Posterior vena cava (tissue), 2 donors: ENCODE measurements around the gene SAP30. TPM values are rescaled to one million over a fixed set of nuclear protein-coding genes. Genes with fewer than 3 reads are reported as not detected.

ENCODE experiments used
- DNase-seq: peaks from one replicate; pipeline ENCODE4 v3.0.0-alpha.2; 2020; ENCODE audit warnings: low spot score
- intact Hi-C, 2 donors: fragments of 100-400 bp; cut with DNase I; formaldehyde crosslinking; loops; one replicate each; pipeline versions ENCODE4 v1.14.1 to v1.14.2; 2022 to 2023
- long read RNA-seq, 2 donors: library from polyadenylated mRNA; unstranded; transcript quantifications; one replicate each; pipeline ENCODE4 v2.0.0, GENCODE V29; 2020 to 2021
- total RNA-seq, 2 donors: library from RNA; stranded (reverse); fragmentation: NEBNext Ultra II Directional; extraction: Animal tissue kit (Norgen Biotek cat#: 25700); gene quantifications; one replicate each; pipeline ENCODE4 v1.2.1, GENCODE V29; 2021
- donor health status: DM: yes; HTN: yes; CAD: no.
- donor health status: DM: yes; HTN: yes; CAD: no.

Gene SAP30
- total RNA-seq = 10 to 100 TPM; 28.8 to 34.4 TPM
- long read RNA-seq, donor 1, transcript SAP30-201 (4 exons, 1,108 nt) = major isoform, 9 of 10 reads
- long read RNA-seq, donor 1, partial matches to known transcripts = 1 of 10 reads
- long read RNA-seq, donor 1, other reads (novel, unspliced or antisense) = 0 of 10 reads
- long read RNA-seq, donor 2 = 0 reads

DNA sequence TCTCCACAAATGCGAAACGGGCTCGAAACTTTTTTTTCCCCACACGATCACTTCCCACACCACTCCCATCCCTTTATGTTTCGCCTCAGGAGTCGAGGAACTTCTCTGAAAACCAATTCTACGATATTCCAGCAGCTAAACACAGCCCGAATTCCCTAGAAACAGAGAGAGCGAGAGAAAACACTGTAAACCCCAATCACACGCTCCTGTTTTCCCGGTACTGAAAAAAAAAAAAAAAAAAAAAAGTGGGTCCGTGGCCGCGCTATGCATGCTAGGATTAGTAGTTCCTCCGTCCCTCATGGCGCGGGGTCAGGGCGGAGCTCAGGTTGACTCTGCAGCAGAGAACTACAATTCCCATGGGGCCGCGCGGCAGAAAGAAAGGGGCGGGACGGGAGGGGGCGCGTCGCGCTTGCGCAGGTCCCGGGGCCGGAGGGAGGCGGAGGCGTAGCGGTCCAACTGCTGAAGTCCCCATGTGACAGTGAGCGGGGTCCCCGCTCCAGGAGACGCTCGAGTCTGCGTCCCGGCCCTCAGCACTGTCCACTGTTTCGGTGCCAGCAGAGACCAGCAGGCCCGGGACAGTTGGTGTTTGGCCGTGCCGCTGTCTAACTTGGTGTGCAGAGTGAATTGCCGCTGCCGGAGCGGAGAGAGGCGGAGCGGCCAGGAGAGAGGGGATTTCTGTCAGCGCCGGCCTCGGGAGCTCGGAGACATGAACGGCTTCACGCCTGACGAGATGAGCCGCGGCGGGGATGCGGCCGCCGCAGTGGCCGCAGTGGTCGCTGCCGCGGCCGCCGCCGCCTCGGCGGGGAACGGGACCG, at the start of gene SAP30:
SAP30 (plus strand) TSS at position 478 of the 815 bp plus-strand sequence; CDS start at position 707, 229 bp downstream.
- DNase-seq = peak; percentile 100
- intact Hi-C loops = loop anchor here in 1 of 2 donors (2.0 kb wide), 1 partner anchor 36 kb away; the partner anchor contains the start of gene HMGB2

DNA sequence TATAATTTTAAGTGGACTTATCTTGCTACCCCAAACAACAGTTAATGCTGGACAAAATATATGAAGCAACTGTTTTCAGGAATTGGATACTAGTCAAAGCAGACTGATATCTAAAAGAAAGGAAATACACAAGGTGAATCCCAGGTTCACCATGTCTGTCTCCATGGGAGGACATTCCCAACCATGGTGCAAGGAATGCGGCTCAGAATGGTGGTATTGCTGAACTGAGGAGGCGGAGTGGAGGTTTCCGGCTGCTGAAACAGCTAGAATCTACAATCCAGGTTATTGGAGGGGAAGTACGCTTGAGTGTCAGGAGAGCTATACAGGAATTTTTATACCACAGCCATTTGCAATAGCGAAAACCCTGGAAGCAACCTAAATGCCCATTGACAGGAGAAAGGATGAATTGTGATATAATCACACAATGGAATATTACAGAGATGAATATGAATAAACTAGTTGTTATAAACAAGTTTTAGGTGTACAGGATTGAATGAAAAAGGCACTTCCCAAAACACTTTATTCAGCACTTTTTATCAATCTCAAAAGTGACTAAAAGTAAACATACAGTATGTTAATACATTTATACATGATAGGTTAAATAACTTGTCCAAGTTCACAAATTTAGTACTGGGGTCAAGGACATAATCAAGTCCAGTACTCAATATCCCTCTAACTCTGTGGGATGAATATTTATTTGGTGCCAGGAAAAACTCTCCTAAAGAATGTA, 45.6 kb upstream of the SAP30 start:
- intact Hi-C loops = no loop called here

DNA sequence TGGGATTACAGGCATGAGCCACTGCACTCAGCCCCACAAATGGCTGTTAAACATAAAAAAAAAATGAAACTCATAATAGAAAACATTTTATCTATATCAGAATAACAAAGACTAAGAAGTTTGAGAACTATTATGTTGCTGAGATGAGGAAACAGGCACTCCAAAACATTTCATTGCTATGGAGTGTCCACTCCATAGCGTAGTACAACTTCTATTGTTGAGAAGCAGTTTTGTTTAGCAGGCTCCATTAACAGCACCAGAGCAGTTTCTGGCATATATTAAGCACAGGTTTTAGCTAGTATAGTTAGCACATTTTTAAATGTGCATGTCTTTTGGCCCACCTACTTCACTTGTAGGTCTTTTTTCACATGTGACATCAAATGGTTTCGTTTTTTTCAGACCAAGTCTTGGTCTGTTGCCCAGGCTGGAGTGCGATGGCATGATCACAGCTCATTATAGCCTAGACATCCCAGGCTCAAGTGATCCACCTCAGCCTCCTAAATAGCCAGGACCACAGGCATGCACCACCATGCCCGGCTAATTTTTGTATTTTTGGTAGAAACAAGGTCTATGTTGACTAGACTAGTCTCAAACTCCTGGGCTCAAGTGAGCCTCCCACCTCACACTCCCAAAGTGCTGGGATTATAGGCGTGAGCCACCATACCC, 42.4 kb upstream of the SAP30 start:
- DNase-seq = no peak
- intact Hi-C loops = no loop called here

More for the DNA sequence above, 45.6 kb upstream of the SAP30 start:
- DNase-seq = no peak

GRCh38 chr4:173330590-173330989, 40.2 kb upstream of the SAP30 start:
- intact Hi-C loops = no loop called here
- DNase-seq = no peak

DNA sequence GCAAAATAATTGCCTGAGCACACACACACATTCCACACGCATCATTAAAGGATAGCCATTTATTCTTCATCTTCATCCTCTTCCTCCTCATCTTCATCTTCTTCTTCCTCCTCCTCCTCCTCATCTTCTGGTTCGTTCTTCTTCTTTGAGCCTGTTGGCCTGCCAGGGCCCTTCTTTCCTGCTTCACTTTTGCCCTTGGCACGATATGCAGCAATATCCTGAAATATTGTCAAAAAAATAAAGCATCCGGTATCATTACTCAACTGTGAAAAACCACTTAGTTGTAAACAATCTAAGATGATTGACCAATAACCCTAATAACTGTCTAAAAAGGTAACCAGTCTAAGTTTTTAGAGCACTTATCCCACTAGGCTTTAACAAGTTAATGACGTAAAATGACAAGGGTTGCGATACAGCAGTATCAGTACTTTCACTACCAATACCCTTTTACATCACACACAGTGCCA, 38.7 kb upstream of the SAP30 start:
- intact Hi-C loops = no loop called here
- DNase-seq = no peak

GRCh38 chr4:173332963-173333657, 37.6 kb upstream of the SAP30 start:
- intact Hi-C loops = no loop called here
- no peak for DNase-seq

DNA sequence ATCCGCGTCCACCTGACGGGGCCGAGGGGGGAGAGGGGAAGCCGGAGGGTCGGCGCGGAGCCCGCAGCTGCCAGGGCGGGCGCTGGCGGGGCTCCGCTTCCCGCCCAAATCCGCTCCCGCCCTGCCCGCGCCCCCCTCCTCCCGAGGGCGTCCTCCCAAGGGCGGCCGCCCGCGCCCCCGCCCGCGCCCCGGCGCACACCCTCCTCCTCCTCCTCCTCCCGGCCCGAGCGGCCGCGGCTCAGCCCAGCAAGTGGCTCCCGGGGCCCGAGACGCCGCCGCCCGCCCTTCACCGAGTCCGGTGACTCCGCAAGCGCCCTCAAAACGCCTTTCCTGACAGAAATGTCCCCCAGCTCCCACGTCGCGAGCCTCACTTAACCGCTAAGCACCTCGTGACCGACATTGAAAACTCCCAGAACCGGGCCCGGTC, 37.1 kb upstream of the SAP30 start:
- DNase-seq = peak; percentile 87
- intact Hi-C loops = loop anchor here in 1 of 2 donors (2.0 kb wide), 1 partner anchor 37 kb away; the partner anchor contains the start of gene SAP30

DNA sequence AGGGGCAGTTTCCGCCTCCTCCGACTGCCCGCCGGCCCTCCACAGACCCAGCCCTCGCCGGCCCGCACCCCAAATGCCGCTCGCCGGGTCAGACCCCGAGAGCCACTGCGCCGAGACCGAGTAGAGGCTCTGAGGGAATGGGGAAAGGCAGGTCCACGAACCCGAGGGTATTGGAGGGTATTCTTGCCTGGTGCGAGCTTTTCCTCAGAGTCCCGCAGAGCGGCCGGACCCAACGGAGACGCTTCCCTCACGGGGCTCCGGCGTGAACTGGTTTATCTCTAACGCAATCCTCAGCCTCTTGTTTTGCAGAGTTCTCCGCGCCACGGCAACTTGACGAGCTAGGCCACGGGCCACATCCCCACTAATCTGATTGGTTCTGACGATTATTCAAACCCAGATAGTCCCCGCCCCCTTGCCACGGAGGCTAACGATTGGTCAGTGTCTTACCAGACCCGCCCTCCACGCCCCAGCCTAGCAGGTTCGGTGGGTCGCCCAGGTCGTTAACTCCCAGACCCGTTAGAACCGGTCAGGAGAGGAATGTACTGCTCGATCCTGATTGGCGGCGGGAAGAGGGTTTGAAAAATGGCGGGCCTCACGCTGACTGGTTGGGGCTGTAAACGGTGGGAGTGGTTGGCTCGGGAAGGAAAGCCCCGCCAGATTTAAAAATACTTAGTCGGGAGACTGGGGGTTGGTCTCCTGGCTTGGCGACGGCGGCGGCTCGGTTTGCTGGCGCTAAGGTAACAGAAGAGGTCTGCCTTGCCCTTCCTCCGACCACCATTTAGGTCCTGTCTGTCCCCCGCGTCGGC, 36.5 kb upstream of the SAP30 start, which contains the start of gene HMGB2:
HMGB2 (minus strand) TSS at position 274 of the 806 bp plus-strand sequence. CDS start 709 bp downstream, outside the sequence.
- intact Hi-C loops = loop anchor here in 1 of 2 donors (2.0 kb wide), 1 partner anchor 37 kb away; the partner anchor contains the start of gene SAP30
- peak; percentile 100 for DNase-seq

DNA sequence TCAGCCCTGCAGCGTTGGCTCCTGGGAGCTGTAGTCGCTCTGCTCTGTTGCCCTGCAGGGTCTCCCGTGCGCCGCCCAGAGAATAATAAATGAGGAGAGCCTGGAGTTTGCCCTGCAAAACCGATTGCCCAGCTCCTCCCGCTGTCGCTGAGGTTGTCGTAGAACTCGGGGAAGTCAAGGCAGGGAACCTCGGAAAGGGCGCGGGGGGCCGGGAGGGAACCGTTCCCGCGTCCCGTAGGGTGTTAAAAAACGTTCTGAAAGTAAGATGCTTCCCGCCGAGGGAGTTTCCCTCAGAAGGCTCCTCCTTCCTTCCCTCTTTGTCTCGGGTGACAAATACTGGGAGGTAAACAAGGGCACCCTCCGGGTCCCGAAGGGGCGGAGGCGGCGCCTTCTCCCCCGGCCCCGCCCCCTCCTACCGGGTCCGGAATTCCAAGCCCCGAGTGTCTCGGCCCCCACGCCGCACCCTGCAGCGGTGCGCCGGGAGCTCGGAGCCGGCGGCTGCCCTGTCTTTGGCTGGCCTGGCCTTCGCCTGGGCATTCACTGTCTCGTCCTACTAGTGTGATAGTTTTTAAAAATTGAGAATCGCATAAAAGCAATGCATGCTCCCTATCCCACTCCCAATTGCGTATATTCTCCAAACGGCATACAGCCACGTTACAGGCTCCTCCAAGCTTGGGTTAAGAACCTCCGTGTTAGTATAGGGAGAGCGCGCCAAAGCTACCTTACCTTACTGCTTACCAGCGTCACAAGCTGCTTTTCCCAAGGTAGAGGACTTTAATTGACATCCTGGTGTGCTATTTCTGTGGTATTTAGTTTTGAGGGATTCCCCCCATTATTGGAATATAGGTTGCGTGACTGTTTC, 35.6 kb upstream of the SAP30 start:
- intact Hi-C loops = loop anchor here in 1 of 2 donors (2.0 kb wide), 1 partner anchor 36 kb away; the partner anchor contains the start of gene SAP30
- peak; percentile 80 for DNase-seq

DNA sequence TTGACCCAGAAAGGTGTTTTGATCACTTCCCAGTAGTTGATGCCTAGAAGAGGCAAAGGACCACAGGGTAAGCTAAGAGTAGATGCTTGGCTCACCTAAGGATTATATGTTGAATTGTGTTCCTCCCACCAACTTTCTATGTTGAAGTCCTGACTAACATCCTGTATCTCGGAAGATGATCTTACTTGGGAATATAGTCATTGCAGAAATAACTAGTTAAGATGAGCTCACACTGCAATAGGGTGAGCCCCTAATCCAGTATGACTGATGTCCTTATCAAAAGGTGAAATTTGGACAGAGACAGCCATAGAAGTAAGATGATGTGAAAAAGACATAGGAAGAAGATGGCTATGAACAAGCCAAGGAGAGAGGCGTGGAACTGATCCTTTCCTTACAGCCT, 33.3 kb upstream of the SAP30 start:
- DNase-seq = no peak
- intact Hi-C loops = no loop called here

DNA sequence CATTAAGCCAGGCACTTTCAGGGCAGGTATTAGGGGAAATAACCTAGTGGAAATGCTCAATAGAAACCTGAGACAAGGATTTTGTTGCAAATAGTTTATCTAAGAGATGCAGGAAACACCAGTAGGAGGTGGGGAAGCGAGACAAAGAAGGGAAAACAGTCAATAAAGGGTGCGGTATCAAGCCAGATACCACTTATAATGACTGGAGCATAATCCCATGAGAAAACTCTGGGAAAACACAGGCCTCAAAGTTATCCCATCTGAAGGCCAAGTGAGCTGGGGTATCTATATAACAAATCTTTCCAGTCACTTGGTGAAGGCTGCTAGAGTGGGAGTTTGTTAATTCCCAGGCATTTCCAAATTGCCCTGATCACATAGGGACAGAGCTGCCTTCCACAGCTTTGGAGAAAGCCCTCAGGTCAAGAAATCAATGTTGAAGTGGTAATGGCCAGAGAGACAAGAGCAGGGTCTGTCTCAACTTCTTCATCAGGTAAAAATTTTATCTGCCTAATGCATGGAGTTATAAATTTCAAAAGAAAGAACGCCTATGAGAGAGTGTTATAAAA, 26.8 kb upstream of the SAP30 start:
- intact Hi-C loops = no loop called here
- DNase-seq = no peak

- intact Hi-C loops = no loop called here
- DNase-seq = no peak
These were observed 25.1 kb upstream of the SAP30 start for GRCh38 chr4:173345648-173346047.

GRCh38 chr4:173346074-173346473, 24.7 kb upstream of the SAP30 start:
- intact Hi-C loops = no loop called here
- no peak for DNase-seq

DNA sequence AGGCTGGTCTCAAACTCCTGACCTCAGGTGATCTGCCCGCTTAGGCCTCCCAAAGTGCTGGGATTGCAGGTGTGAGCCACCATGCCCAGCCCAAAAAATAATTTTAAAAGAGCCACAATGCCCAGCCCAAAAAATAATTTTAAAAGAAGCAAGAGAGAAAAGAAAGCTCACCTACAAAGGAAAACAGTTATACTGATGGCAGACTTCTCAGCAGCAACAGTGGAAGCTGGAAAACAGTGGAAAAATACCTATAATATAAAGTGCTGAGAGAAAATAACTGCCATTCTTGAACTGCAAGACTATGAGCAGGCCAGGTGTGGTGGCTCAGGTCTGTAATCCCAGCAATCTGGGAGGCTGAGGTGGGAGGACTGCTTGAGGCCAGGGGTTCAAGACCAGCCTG, 23.3 kb upstream of the SAP30 start:
- DNase-seq = no peak
- intact Hi-C loops = no loop called here

- intact Hi-C loops = no loop called here
These were observed 12.8 kb upstream of the SAP30 start for GRCh38 chr4:173357939-173358338.

GRCh38 chr4:173360587-173361221, 10.1 kb upstream of the SAP30 start:
- no peak for DNase-seq
- intact Hi-C loops = no loop called here

More at GRCh38 chr4:173357939-173358338, 12.8 kb upstream of the SAP30 start:
- DNase-seq = no peak
